Measurements from ENCODE around the gene SOWAHC. TPM values are rescaled to one million over a fixed set of nuclear protein-coding genes. Genes with fewer than 3 reads are reported as not detected.
A peak's percentile ranks its signal among the peaks of the same experiment; 100 is the strongest.

Gene SOWAHC
- total and polyA plus RNA-seq, 2 of the 13 experiments (the other 11 are each of a cell fraction or from before 2014, with no cell fraction given) = 21.2 to 22.5 TPM

DNA sequence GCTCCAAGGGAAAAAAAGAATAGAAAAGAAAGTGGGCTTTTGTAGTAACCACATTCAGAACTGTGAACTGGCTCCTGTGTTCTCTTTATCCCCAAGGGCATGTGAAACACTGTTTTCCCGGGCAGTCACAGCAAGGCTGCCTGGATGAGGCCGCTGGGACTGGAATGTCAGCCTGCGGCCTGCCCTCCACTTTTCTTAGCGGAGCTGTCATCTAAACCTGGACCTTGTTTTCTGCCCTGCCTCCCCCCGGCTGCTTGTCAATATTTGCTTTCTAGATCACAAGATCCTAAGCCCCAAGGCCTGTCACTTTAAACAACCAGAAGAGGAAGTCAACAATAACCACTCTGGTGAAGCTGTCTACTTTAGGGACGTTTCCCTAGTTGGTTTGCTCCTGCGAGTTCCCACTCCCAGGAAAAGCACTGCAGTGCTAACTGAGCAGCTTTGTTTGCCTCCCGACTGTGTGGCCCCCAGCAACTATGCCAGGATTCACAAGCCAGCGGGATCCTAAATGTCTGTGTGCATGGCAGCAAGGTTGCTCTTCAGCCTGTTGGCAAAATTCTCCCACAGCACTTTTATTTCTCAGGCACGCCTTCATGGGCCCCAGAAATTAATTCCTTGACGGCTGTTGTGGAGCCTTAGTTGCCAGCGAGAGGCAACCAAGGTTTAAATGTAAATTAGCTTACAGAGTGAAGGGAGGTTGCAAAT, 30.6 kb downstream of the SOWAHC start (continued):
- TF ChIP-seq, protein P1, sequence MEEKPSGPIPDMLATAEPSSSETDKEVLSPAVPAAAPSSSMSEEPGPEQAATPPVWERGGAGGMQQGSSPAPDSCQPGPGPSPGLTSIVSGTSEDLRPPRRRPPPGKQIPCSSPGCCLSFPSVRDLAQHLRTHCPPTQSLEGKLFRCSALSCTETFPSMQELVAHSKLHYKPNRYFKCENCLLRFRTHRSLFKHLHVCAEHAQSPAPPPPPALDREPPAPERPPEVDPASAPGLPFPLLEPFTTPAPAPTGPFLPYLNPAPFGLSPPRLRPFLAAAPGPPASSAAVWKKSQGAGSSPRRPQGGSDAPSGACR (CRISPR knock-in tag; IDR thresholded peaks at IDR 0.05) = peak; percentile 99; the same call in 1 of the 2 replicates
- no peak for TF ChIP-seq SRSF1 (optimal IDR thresholded peaks at IDR 0.05; ENCODE audit: low read depth, low read length)
- TF ChIP-seq, protein P2, sequence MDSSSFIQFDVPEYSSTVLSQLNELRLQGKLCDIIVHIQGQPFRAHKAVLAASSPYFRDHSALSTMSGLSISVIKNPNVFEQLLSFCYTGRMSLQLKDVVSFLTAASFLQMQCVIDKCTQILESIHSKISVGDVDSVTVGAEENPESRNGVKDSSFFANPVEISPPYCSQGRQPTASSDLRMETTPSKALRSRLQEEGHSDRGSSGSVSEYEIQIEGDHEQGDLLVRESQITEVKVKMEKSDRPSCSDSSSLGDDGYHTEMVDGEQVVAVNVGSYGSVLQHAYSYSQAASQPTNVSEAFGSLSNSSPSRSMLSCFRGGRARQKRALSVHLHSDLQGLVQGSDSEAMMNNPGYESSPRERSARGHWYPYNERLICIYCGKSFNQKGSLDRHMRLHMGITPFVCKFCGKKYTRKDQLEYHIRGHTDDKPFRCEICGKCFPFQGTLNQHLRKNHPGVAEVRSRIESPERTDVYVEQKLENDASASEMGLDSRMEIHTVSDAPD (CRISPR knock-in tag; IDR thresholded peaks at IDR 0.05) = peak; percentile 91
- peak; percentile 95 for TF ChIP-seq ZNF709 (CRISPR knock-in tag; IDR thresholded peaks at IDR 0.05)
- TF ChIP-seq, protein P3, sequence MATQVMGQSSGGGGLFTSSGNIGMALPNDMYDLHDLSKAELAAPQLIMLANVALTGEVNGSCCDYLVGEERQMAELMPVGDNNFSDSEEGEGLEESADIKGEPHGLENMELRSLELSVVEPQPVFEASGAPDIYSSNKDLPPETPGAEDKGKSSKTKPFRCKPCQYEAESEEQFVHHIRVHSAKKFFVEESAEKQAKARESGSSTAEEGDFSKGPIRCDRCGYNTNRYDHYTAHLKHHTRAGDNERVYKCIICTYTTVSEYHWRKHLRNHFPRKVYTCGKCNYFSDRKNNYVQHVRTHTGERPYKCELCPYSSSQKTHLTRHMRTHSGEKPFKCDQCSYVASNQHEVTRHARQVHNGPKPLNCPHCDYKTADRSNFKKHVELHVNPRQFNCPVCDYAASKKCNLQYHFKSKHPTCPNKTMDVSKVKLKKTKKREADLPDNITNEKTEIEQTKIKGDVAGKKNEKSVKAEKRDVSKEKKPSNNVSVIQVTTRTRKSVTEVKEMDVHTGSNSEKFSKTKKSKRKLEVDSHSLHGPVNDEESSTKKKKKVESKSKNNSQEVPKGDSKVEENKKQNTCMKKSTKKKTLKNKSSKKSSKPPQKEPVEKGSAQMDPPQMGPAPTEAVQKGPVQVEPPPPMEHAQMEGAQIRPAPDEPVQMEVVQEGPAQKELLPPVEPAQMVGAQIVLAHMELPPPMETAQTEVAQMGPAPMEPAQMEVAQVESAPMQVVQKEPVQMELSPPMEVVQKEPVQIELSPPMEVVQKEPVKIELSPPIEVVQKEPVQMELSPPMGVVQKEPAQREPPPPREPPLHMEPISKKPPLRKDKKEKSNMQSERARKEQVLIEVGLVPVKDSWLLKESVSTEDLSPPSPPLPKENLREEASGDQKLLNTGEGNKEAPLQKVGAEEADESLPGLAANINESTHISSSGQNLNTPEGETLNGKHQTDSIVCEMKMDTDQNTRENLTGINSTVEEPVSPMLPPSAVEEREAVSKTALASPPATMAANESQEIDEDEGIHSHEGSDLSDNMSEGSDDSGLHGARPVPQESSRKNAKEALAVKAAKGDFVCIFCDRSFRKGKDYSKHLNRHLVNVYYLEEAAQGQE (IDR thresholded peaks at IDR 0.05; ENCODE audit: borderline replicate concordance in 1 of 2, low read depth in 1 of 2, low read length in 2 of 2) = peak in 1 of 2 experiments; percentile 84; a peak in 2 of 4 replicates
- peak; percentile 91; the same call in 1 of the 2 replicates for TF ChIP-seq ZSCAN20 (CRISPR knock-in tag; IDR thresholded peaks at IDR 0.05; ENCODE audit: borderline replicate concordance)
- TF ChIP-seq, protein P4, sequence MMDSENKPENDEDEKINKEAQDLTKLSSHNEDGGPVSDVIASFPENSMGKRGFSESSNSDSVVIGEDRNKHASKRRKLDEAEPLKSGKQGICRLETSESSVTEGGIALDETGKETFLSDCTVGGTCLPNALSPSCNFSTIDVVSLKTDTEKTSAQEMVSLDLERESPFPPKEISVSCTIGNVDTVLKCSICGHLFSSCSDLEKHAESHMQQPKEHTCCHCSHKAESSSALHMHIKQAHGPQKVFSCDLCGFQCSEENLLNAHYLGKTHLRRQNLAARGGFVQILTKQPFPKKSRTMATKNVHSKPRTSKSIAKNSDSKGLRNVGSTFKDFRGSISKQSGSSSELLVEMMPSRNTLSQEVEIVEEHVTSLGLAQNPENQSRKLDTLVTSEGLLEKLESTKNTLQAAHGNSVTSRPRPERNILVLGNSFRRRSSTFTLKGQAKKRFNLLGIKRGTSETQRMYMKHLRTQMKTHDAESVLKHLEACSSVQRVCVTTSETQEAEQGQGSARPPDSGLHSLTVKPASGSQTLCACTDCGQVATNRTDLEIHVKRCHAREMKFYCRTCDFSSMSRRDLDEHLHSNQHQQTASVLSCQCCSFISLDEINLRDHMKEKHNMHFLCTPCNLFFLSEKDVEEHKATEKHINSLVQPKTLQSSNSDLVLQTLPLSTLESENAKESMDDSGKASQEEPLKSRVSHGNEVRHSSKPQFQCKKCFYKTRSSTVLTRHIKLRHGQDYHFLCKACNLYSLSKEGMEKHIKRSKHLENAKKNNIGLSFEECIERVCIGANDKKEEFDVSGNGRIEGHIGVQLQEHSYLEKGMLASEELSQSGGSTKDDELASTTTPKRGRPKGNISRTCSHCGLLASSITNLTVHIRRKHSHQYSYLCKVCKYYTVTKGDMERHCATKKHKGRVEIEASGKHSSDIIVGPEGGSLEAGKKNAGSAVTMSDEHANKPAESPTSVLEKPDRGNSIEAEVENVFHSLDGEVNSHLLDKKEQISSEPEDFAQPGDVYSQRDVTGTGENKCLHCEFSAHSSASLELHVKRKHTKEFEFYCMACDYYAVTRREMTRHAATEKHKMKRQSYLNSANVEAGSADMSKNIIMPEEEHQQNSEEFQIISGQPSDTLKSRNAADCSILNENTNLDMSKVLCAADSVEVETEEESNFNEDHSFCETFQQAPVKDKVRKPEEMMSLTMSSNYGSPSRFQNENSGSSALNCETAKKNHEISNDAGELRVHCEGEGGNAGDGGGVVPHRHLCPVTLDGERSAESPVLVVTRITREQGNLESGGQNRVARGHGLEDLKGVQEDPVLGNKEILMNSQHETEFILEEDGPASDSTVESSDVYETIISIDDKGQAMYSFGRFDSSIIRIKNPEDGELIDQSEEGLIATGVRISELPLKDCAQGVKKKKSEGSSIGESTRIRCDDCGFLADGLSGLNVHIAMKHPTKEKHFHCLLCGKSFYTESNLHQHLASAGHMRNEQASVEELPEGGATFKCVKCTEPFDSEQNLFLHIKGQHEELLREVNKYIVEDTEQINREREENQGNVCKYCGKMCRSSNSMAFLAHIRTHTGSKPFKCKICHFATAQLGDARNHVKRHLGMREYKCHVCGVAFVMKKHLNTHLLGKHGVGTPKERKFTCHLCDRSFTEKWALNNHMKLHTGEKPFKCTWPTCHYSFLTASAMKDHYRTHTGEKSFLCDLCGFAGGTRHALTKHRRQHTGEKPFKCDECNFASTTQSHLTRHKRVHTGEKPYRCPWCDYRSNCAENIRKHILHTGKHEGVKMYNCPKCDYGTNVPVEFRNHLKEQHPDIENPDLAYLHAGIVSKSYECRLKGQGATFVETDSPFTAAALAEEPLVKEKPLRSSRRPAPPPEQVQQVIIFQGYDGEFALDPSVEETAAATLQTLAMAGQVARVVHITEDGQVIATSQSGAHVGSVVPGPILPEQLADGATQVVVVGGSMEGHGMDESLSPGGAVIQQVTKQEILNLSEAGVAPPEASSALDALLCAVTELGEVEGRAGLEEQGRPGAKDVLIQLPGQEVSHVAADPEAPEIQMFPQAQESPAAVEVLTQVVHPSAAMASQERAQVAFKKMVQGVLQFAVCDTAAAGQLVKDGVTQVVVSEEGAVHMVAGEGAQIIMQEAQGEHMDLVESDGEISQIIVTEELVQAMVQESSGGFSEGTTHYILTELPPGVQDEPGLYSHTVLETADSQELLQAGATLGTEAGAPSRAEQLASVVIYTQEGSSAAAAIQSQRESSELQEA (CRISPR knock-in tag; IDR thresholded peaks at IDR 0.05; ENCODE audit: not compliant biosample characterization) = peak; percentile 43
- TF ChIP-seq PRMT3 (CRISPR knock-in tag; IDR thresholded peaks at IDR 0.05; ENCODE audit: borderline replicate concordance, low read depth) = peak; percentile 77; the same call in 1 of the 2 replicates
- TF ChIP-seq, protein P5, sequence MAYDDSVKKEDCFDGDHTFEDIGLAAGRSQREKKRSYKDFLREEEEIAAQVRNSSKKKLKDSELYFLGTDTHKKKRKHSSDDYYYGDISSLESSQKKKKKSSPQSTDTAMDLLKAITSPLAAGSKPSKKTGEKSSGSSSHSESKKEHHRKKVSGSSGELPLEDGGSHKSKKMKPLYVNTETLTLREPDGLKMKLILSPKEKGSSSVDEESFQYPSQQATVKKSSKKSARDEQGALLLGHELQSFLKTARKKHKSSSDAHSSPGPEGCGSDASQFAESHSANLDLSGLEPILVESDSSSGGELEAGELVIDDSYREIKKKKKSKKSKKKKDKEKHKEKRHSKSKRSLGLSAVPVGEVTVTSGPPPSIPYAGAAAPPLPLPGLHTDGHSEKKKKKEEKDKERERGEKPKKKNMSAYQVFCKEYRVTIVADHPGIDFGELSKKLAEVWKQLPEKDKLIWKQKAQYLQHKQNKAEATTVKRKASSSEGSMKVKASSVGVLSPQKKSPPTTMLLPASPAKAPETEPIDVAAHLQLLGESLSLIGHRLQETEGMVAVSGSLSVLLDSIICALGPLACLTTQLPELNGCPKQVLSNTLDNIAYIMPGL (CRISPR knock-in tag; IDR thresholded peaks at IDR 0.05; ENCODE audit: borderline replicate concordance in 1 of 2, low read depth in 1 of 2) = peak; percentile 78 to 88
- TF ChIP-seq ZNF205 (CRISPR knock-in tag; IDR thresholded peaks at IDR 0.05) = peak; percentile 92
